T47D (cell line): Measurements from ENCODE around the gene GTF3C2.

Experiments
- DNase-seq, 2 experiments: peaks; one replicate each; pipeline versions ENCODE4 v3.0.0 to v3.0.0-alpha.2; 2011 to 2012; ENCODE audit warnings: low read depth in 1 of 2, low spot score in 1 of 2
- JUND ChIP-seq: IDR thresholded peaks from 2 replicates; pipeline ENCODE4 v1.6.1; 2012; ENCODE audit warnings: low read depth
- in situ Hi-C: cut with HindIII; loops from 2 replicates; pipeline ENCODE4 v1.10.0; 2016; ENCODE audit warnings: low sequenced_read_pairs, low pct_unique_long_range_greater_than_20kb

GTF3C2 gene

DNA sequence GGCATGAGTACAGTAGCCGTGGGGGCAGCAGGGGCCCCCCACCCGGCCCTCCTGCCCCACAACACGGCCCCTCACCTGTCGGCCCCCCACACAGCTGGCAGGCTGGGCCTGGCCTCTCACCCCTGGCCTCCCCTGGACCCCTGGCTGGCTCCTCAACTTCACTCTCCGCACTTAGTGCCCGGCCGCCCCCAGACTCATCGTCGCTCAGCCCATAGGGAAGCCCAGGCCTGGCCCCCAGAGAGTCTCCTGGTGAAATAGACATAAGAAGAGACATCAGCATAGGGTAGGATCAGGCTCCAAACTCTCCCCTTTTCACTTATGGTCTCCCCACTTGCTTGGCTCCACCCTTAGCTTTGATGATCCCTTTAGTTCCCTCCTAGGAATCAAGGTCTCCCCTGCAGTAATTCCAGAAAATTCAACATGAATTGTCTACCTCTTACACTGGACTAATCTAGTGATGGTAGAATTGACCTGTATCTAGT is 22.3 kb upstream of the GTF3C2 start:
- TF ChIP-seq JUND = no peak
- in situ Hi-C loops = no loop called here
- DNase-seq = no peak

DNA sequence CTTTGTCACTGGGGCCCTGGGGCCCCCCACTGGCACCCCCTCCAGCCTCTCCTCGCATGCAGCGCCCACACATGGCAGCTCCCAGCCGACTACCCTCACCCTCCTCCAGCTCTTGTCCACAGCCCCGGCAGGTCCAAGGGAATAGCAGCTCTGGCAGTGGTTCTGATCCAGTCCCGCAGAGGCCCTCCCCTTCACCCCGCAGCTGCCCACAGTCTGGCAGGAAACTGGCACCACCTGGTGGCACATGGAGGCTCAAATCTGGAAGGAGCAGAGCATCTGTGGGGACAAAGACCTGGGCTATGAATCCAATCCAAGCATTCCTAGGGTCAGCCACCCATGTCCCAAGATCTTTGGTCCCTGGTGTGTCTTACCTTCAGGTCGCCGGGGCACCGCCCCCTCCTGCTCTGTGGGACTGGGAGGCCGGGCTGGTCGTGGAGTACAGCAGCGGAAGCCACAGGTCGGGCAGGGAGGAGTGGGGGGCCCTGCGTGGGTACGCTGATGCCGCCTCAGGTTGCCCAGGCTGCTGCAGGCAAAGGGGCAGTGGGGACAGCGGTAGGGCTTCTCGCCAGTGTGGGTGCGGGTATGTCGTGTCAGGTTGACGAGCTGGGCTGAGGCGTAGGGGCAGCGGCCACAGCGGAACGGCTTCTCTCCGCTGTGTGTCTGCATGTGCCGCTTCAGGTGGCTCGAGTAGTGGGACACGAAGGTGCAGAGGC is 21.7 kb upstream of the GTF3C2 start:
- TF ChIP-seq JUND = no peak
- DNase-seq = peak in 1 of 2 experiments; percentile 42
- in situ Hi-C loops = no loop called here

DNA sequence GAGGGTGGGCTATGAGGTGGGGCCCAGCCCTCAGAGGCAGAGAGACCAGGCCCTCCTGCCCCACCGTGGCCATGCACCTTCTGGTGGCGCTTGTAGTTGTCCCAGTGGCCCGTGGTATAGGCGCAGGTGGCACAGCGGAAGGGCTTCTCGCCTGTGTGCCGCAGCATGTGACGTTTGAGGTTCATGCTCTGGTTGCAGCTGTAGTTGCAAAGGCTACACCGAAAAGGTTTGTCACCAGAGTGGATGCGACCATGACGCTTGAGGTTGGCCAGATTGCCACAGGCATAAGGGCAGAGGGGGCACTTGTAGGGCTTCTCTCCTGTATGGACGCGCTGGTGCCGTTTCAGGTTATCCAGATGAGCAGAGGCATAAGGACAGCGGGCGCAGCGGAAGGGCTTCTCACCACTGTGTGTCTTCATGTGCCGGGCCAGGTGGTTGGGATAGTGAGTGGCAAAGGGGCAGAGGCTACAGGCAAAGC is 21.1 kb upstream of the GTF3C2 start:
- in situ Hi-C loops = no loop called here
- DNase-seq = no peak
- TF ChIP-seq JUND = no peak

DNA sequence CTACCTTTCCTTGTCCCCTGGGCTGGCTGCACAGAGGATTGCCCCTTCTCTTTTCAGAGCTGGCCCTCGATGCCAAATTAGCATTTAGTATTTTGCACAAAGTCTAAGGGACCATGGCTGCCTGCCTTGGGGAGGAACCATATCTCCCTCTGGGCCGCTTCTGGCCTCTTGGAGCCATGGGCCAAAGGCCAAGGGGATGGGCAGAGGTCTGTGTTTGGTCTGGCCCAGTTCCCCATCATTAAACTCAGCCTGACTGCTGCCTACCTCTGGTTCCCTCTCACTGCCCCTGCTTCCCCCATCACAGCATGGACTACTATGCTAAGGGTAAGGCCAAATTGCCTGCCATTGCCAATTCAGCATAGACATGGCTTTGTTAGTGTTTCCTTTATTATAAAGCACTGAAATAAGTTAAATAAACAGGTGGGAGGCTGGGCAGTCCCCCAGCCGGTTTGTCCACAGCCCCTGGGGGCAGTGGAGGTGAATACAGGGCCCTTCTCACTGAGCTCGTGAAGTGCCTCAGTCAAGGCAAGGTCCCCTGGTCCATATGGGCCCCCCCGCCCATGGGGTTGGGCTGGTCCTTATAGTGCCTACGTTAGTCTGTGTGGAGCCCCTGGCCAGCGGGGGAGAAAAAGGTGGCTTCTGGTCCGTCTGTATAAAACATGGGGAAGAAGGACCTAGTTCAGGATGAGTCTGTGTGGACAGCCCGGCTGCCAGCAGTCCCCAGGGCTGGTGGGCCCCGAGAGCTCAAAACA is 20.5 kb upstream of the GTF3C2 start:
- DNase-seq = no peak
- TF ChIP-seq JUND = no peak
- in situ Hi-C loops = no loop called here

DNA sequence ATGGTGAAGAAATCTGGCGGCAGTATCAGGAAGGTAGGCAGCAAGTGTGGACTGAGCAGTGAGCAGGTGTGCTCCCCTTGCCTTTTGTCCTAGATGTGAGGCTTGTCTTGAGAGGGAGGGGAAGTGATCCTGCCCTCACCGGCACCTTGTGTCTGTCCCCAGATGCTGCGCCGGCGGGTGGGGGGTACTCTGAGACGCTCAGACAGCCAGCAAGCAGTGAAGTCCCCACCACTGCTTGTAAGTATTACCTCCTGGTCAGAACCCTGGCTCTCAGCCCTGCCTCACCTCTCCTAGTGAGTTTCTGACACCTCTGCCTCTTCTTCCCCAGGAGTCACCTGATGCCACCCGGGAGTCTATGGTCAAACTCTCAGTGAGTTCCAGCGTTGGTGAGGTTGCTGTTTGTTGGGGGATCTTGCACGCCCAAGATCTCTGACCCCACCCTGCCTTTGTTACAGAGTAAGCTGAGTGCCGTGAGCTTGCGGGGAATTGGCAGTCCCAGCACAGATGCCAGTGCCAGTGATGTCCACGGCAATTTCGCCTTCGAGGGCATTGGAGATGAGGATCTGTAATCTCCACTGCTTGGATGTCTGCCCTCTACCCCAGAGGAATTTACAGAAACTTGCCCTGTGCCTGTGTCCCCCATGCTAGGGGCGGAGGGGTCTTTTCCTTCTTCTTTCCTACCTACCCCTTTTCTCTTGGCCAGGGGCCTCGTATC is 19.7 kb upstream of the GTF3C2 start:
- in situ Hi-C loops = no loop called here
- no peak for TF ChIP-seq JUND
- no peak for DNase-seq

DNA sequence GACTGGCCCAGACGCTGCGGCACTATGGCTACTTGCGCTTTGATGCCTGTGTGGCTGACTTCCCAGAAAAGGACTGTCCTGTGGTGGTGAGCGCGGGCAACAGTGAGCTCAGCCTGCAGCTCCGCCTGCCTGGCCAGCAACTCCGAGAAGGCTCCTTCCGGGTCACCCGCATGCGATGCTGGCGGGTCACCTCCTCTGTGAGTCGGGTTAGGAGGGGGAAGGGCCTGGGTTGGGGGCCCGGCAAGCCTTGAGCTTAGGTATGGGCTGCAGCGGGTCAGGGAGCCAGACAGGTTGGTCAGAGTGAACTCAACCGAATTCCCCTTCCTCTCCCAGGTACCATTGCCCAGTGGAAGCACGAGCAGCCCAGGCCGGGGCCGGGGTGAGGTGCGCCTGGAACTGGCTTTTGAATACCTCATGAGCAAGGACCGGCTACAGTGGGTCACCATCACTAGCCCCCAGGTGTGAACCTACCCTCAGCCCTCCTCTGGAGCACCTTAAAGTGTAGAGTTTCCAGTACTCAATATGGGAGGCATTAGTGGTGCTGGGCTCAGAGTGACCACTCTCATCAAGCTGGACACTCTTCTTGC is 19.0 kb upstream of the GTF3C2 start:
- in situ Hi-C loops = no loop called here
- no peak for DNase-seq
- TF ChIP-seq JUND = no peak

DNA sequence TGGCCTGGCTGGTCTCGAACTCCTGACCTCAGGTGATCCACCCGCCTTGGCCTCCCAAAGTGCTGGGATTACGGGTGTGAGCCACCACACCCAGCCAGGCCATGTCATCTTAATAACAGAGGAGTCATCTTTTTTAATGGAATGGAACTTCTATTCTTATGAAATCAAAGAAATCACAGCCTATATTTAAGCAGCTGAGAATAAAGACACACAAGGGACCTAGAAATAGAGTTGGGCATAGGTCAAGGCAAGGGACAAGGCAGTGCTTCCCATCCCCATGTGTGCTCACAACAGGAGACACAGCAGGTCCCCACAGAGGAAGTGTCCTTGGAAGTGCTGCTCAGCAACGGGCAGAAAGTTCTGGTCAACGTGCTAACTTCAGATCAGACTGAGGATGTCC is 17.0 kb upstream of the GTF3C2 start:
- in situ Hi-C loops = no loop called here
- TF ChIP-seq JUND = no peak
- DNase-seq = no peak

DNA sequence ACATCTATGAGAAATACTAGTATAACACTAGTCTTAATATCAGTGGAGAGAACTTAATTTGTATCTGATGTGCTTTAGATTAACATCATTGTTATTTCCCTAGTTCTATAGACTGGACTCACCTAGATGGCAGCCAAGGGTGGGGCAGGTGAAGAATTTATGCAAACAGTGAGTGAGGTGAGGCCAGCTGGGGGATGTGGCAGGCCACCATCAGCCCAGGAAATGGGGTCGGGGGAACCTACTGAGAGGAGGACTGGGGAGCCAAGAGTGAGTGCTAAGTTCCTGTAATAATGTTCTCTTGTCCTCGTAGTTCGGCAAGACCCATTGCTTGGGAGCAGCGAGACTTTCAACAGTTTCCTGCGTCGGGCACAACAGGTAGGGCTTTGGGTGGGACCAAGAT is 16.4 kb upstream of the GTF3C2 start:
- no peak for DNase-seq
- TF ChIP-seq JUND = no peak
- in situ Hi-C loops = no loop called here

DNA sequence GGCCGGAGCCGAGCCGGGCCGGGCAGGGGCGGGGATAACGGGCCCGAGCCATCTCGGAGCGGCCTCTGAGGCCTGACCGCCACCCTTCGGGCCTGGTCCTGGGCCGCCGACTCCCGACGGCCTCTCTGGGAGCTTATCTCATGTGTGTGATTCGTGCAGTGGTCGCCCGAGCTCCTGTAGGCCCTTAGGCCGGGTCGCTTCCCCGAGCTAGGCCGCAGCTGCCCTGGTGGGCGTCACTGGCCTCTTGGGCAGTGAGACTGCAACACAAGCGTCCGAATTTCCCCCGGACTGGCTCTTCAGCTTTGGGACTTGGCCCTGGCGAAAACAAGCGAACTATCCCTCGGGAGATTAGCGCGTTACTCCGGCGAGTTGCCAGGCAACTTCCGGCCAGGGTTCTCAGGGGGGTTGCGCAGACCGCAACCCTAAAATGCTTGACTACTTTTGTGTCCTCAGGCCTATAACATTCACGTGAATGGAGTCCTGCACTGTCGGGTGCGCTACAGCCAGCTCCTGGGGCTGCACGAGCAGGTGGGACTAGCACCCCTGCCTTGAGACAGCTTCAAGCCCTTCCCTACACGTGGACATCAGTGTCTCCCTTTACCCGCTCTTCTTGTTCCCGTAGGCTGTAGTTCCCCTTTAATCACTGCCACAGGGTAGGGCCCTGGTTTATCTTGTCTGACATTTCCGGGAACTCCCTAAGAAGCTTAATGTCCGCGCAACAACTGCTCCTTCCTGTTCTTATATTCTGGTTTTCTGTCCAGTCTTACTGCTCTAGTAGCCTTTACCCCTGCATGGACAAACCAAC is 14.5 kb upstream of the GTF3C2 start:
- peak in 1 of 2 experiments; percentile 56 for DNase-seq
- in situ Hi-C loops = no loop called here
- TF ChIP-seq JUND = no peak

DNA sequence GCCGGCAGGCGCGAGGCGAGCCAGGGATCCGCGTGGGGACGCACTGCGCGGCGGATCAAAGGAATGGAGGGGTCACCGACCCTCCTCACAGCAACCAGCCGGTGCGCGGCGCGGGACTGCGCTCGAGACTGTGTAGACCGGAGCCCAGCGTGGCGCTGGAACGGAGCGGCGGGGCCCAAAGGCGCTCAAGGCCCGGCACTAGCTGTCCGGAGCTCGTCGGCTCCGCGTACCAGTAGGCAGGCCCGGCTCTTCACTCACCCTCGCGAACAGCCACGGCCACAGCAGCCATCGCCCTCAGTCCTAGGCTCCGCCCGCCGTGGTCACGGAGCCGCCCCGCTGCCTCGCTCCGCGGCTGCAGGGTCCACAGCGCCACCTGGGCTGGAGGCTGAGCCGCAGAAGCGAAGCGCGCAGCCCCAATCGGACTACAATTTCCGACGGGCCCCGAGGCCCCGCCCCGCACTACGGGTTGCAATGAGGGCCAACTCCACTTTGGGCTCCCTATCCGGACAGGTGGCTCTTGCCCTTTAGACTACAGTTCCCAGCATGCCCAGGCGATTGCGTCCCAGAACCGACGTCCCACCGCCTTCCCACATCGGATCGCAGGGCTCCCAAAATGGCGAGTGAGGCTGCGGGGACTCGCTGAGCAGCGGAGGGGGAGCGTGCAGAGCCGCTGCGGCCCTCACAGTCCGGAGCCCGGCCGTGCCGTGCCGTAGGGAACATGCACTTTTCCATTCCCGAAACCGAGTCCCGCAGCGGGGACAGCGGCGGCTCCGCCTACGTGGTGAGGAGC is 13.7 kb upstream of the GTF3C2 start, which contains the start of the genes EIF2B4 and SNX17:
EIF2B4 (minus strand) TSS at position 313 of the 790 bp plus-strand sequence; CDS start at position 289, 24 bp downstream.
SNX17 (plus strand) TSS at position 591 of the 790 bp plus-strand sequence; CDS start at position 719, 128 bp downstream.
- DNase-seq = peak; percentile 82 to 98
- no peak for TF ChIP-seq JUND
- in situ Hi-C loops = no loop called here
